Activated T-cell treated with anti-CD3 and anti-CD28 coated beads for 1 hour (primary cell): ENCODE measurements around the gene STRA8.

Experiments used
- DNase-seq: peaks from one replicate; pipeline ENCODE4 v3.0.0-alpha.2; 2020; ENCODE audit warnings: low read depth

Gene STRA8

DNA sequence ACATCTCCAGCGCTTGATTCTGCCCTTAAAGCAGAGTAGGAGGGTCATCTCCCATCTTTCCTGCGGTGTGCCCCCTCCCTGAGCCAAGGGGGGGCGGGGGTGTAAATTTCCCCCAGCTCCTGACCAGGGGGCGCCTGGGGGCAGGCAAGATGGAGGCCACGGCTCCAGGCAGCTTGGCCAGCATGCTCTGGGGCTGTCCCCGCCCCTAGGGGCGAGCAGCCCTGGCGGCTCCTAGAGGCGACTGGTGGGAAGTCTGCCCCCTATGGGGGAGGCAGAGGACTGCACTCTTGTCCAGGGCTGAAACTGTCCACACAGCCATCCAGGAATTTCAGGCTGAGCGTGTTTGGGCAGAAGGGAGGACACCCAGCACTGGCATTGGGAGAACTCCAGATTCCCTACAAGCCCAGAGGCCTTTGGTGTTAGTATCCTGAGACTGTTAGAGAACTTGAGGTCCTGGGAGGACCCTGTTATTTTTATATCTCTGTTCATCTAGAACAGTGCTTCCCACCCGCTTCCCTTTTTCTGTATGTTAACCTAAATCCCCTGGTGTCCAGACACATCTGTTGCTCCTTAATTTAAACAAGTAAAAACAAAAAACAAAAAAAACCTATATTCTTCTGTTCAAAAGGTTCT, 4.6 kb downstream of the STRA8 start:
- no peak for DNase-seq

DNA sequence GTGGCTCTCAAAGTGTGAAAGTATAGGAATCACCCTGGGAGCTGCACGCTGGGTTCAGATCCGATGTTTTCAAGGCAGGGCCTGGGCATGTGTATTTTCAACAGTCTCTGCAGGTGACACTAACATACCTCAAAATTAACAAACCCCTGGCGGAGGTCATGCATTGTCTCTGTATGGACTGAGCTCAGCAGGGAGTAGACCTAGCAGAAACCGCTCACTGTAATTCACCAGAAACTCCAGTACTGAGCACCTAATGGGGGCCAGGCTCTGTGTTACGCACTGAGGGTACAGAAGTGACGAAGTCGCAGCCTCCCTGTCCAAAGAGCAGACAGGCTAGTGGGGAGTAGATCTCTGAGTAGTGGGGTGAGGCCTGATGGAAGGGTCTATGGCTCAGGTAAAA, 5.6 kb downstream of the STRA8 start:
- no peak for DNase-seq

DNA sequence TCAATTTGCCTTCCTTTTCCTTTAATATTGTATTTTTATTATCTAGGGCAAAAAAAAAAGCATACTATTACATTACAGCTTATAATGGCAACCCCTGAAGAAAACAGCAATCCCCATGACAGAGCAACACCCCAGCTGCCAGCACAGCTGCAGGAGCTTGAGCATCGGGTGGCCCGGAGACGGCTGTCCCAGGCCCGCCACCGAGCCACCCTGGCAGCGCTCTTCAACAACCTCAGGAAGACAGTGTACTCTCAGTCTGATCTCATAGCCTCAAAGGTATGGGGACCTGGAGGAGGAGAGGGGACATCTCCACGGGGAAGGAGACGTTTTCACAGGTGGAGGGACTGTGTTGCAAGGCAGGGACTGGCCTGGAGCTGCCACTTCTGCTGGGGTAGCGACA, 6.8 kb downstream of the STRA8 start:
- DNase-seq, result no peak

DNA sequence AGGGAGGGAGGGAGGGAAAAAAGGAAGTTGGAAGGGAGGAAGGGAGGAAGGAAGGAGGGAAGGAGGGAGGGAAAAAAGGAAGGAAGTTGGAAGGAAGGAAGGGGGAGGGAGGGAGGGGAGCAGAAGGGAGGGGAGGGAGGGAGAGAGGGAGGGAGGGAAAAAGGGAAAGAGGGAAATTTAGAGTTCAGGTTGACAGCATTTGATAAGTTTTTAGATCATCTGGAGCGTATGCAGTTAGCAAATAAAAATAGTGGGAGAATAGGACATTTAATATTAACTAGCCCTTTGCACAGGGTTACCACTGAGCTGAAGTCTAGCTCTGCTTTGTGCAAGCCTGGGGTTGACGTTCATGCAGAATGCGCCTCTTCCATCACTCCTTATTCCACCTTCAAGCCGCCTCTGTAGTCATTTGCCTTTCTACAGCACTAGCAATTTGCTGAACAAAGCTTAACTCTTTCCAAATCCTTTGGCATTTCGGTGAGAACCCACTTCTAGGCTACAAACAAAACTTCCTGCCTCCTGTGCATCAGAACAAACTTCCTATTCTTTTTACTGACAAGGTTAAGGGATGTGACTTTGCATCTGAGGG, 8.6 kb downstream of the STRA8 start:
- no peak for DNase-seq

DNA sequence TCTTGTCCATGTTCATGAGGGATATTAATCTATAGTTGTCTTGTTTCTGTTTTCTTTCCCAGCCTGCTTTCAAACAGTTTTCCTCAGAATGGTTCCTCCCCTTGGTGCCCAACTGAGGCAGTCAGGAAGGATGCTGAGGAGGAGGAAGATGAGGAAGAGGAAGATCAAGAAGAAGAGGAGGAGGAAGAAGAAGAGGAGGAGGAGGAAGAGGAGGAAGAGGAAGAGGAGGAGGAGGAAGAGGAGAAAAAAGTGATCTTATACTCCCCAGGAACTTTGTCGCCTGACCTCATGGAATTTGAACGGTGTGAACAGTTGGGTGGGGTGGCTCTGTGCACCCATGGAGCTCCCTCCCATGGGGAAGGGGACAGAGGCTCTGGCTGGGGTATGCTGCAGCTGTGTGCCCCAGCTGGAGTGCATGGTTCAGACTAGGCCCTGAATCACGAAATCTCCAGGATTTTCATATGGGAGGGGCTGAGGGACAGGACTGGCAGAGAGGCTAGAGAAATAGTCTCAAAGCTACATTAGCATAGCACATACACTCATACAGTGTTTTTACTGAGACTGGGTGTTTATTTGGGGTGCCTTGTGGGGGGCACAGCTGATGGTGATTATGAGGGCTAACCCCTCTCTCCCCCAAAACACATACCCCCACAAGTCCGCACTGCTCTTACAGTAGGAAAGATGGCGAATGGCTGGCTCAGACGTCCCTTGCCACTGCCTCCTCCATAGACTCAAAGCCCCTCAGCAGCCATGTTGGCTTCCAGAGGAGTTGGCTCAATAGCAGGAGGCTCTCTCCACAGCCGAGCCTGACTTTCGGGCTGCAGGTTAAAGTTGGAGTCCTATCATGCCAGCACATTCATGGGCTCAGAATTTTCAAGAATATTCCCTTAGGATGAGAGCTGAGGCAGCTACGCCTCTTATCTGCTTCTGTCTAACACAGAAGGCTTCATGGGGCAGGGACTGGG, 11.9 kb downstream of the STRA8 start:
- no peak for DNase-seq

DNA sequence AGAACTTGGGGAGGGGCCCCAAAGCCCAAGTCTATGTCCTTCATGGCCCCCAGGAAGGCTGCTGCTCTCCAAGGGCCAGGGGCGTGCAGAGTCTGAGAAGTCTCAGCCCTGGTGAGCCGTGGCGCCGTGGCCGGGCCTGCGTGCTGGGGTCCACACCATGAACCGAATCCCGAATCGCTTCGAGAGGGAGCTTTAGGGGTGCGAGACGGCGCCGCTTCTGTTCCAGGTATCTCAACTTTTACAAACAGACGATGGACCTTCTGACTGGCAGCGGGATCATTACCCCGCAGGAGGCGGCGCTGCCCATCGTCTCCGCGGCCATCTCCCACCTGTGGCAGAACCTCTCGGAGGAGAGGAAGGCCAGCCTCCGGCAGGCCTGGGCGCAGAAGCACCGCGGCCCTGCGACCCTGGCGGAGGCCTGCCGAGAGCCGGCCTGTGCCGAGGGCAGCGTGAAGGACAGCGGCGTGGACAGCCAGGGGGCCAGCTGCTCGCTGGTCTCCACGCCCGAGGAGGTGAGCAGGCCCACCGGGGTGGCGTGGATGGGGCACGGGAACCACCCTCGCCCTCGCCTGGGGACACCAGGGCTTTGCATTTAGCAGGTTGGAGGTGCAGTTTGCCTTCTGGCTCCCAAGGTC, 12.7 kb downstream of the STRA8 start:
- no peak for DNase-seq

DNA sequence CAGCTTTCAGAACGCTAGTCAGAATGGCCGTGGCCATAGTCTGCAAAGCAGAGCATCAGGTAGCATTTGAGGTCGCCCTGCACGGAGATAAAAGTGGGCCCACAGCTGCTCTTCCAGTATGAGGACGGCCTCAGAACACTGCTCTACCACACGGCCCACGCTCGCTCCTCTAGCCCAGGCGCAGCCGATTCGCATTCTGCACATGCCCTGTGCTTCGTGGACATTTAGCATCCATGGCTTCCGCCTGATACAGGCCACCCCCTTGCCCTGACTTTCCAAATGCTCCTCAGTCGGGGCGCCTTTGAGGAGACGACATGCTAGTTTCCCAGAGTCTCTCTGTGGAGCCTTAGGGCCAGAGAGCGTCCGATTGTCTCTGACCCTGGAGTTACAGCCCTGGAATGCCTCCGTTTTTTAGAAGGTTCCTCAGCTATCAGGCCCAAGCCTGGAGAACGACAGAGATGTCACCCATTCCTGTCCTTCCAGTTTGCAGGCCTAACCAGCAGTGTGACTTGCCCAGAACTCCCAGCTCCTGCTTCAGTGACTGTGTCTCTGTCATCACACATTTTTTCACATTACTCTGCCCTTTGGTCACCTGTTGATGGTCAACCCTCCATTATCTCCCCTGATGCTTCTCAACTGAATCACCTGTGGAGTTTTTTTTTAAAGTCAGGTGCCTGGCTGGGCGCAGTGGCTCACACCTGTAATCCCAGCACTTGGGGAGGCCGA, 14.3 kb downstream of the STRA8 start:
- no peak for DNase-seq

DNA sequence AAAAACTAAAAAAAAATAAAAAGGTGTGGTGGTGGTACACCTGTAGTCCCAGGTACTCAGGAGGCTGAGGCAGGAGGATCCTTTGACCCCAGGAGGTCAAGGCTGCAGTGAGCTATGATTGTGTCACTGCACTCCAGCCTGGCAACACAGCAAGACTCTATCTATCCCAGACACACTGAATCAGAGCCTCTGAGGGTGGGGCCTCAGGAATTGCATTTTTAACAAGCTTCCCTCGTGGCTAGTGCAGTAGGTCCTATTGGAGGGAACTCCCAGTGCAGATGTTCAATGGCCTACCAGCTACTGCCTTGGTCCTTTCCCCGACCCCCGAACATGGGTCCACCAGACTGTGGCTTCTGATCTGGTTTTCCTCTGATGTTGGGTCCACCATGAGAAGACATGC, 14.9 kb downstream of the STRA8 start:
- DNase-seq, result no peak

DNA sequence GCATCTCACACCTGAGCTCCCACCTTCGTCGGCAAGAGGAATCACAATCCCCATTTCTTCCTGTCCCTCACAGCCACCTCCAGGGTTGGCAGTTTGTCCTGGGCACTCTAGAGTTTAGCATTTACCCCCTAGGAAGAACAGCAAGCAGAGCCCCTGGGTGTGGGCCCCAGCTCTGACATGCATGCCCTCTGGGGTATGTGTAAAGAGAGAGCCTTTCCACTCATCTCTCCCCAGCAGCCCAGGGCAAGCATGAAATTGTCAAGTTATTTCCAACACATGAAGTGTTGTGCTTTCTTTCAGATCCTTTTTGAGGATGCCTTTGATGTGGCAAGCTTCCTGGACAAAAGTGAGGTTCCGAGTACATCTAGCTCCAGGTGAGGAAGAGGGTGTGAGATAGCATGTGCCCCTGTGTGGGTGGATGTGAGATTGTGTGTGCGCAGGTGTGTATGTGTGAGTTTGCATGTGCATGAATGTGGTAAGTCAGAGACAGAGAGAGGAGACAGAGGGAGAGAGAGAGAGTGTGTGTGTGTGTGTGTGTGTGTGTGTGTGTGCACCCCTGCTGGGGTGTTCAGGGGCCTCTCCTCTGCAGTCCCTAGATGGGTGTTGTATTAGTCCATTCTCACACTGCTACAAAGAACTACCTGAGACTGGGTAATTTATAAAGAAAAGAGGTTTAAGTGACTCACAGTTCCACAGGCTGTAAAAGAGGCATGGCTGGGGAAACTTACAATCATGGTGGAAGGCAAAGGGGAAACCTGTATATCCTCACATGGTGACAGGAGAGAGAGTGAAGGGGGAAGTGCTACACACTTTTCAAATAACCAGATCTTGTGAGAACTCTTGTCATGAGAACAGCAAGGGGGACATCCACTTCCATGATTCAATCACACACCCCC, 18.1 kb downstream of the STRA8 start:
- no peak for DNase-seq

DNA sequence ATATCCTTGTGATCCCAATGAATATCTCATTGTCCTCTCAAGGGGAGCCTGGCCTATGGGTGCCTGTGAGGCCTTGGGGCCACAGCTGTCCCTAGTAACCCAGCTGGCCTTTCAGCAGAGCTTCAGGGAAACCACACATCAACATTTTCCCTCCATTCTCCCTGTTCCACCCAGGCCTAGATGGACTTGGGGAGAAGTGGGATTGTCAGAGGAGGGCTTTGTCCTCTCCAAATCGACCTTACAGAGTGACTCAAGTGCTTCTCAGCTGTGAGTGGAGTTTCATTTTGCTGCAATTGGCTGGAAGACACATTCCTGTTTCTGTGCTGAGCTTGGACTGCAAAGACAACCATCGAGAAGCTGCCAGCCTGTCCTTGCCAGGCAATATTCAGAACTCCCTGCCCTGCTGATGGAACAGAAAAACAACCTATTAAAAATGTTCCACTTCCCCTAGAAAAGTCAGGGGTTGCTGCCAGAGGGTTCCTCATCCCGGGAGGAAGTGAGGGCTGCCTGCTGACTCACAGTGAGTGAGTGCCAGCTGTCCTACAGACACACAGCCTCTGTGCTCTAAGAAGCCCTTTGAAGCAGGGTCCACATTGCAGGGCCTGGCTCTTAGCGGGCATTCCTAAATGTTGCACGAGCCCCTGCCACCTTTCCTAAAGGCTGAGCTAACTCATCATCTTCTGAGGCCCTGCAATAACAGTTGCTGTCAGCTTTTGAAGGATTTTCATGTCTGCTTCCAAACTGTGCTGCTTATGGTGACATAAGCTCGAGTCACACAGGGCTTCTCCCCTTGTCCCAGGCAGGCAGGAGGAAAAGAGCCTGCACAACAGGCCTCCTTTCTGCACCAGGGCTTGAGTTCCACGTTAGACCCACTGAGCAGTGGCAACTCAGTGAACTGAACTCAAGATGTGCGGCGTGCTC, 20.5 kb downstream of the STRA8 start:
- DNase-seq, result no peak

DNA sequence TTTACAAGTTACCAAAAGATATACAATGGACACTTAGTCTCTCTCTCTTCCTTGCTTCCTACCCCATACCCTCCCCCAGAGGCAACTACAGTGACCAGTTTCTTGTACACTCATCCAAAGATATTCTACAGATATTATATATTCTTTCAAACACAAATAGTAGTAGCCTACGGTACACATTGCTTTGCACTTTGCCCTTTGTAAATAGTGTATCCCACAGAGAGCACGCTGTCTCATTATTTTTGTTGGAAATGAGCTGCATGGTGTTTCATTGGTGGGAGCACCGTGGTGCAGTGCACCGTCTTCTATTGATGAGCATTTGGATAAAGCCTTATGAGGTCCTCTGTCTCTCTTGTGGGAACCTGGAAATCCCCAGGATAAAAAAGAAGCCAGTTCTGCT, 24.2 kb downstream of the STRA8 start:
- no peak for DNase-seq

DNA sequence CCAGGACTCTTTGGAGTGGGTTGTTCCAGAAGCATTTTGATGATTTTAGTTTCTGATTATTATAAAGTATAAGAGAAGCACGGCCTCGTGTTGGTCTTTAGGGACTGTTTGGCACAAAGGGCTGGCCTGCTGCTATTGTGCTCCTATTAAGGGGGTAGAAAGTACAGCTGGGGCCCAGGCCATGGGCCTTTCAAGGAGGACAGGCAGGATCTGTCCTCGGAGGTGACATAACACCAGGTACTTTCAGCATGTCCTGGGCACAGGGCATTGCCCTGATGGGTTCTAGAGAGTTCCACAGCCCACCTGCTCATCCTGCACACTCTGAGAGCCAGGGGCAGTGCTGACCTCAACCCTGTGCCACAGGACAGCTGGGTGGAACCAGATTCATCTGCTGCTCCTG, 24.9 kb downstream of the STRA8 start:
- DNase-seq, result no peak

DNA sequence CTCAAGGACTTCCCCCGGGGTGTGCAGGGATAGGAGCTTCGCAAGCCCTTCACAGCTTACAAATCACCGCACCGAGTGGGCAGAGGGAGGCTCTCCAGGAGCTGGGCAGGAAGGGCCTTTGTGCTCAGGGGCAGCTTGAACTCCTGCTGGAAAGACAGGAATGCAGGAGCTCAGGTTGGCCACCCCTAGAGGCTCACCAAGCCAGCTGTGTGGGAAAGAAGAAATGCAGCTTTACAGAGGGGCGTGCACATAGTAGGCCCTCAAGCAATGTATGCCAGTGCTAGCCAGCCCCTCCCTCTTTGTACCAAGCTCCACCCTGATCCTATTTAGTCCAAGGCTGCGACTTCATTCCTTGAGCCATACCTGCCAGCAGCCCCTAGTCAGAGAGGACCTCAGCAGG, 26.1 kb downstream of the STRA8 start:
- DNase-seq, result no peak

DNA sequence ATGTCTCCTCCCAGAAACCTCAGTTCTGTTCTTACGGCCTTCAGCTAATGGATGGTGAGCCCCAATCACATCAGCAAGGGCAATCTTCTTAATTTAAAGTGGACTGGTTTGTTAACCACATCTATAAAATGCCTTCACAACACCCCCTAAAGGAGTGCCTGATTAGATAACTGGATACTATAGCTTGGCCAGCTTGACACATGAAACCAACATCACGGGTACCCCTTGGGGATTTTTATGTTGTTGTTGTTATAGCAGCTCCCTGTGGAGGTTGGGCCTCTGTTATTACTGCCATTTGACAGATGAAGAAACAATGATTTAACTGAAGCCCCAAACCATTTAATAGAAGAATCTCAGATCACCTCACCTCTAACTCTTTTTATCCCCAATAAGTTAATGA, 26.8 kb downstream of the STRA8 start:
- DNase-seq, result no peak

DNA sequence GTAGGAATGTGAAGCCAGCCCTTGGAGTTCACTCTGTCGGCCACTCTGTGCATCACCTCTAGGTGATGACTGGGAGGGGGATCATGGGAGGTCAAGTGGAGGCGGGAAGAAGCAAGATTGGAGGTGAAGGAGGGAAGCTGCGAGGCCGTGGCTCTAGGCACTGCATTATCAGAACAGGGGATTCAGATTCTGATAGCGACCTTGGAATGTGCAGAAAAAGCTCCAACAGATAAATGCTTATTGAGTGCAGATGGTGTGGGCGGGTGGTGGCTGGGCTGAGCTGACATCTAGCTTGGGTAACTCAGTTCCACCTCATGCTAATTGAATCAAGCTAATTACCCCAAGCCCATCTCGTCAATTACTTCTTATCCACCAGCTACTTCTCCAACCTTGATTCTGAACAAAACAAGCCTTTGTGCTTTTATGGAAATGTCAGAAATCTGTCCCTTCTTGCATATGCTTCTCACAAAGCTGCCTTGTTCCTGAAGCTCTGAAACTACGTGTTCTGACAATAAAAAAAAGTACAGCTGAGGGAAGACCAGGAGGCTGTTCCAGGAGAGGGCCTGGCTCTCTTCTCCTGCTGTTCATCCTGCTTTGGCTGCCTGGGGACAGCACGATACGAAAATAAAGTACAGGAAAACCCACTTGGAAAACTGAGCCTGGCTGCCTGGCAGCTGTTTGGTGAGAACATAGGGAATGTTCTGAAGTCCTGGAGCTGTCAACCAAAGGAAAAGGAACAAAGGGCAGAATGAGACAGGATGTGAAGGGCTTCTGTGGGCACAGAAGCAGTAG, 27.5 kb downstream of the STRA8 start:
- no peak for DNase-seq

DNA sequence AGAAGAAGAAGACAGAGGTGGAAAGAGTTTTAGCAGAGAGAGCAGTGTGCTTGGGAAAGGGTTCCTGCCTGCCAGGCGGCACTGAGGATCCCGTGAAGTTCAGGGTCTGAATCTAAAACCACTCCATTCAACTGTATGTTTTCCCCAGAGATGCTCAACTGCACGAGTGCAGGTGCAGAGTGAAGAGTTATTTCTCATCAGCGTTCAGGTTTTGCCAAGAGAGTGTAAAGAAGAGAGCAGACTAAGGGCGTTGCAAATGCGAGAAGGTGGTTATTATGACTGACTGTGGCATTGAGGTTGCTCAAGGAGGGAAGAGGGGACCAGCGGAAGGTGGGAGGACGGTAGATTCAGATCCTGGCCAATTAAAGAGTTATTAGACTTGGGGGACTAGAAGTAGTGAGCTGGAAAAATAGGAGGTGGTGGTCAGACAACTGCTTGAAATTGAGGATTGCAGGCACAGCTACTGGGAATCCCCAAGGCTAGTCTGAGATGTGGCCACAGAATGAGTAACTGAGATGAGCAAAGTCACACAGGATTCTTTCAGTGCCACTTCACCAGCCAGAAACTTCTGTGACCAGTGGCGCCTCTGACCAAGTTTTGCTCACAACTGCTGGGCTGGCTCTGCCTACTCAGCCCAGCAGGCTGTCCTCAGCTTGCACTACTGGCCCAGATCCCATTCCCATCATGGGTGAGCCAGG, 29.1 kb downstream of the STRA8 start:
- DNase-seq, result no peak

DNA sequence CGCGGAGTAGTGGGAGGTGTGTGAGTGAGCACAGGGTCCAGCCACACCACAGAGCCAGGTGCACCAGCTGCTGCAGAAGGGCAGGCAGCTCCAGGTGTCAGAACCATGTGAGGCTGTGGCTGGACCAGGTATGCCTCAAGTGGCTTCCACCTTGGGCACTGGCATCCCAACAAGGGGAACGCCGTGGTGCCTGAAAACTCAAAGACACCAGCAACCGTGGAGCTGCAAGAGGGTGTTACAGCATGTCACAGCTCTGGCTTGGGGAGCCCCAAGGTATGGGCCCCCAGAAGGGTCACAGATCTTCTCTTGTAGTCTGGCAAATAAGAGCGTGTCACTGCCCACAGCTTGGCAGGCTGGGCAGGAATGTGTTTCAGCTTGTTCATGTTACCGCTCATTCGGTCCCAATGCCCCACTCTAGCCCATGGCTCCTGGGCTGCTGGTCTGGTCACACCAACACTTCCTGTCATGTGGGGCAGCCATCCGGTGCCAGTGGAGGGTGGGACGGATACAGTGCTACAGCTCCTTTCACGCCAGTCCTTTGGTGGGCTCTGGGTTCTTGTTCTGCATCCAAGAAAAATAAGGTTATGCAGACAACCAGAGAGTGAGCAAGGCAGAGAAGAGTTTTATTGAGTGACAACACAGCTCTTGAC, 29.8 kb downstream of the STRA8 start:
- no peak for DNase-seq

DNA sequence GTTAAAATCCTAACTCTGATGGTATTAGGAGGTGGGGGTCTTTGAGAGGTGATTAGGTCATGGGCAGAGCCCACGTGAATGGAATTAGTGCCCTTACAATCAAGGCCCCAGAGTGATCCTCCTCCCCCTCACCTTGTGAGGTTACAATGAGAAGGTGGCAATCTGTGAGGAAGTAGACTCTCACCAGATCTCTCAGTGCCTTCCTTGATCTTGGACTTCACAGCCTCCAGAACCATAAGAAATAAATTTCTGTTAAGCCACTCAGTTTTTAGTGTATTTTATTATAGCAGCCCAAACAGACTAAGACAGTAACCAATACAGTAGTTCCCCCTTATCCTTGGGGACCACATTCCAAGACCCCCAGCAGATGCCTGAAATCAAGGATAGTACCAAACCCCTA, 32.0 kb downstream of the STRA8 start:
- no peak for DNase-seq
